HEK293 (cell line): ENCODE results near the gene DCAF6.

Experiments used
- CTCF ChIA-PET: fragments of 350-600 bp; formaldehyde crosslinking; extraction: SDS; loops from one replicate; lab custom pipeline; 2021; ENCODE audit warnings: antibody characterized with exemption; lab: Yijun Ruan, JAX
- POLR2A ChIA-PET: fragments of 300-600 bp; formaldehyde crosslinking; extraction: SDS; loops from one replicate; lab custom pipeline; 2020; ENCODE audit warnings: antibody characterized with exemption, inconsistent platforms; lab: Yijun Ruan, JAX
- H3K27ac ChIP-seq: fragments of 200-500 bp; sonication (Bioruptor generic); 2 replicates; pipeline ENCODE4 v1.5.1; 2014; ENCODE audit warnings: low read depth, low read length, control low read depth, inconsistent platforms; ENCODE audit errors: extremely low read depth
- H3K36me3 ChIP-seq, 2 experiments: fragments of 200-500 bp in 1 of 2; sonication (Bioruptor generic) in 1 of 2; 1 replicate in 1 of 2; 2 replicates in 1 of 2; pipeline ENCODE4 v1.5.1; 2014 to 2017; ENCODE audit warnings: inconsistent platforms in 2 of 2, low read length in 2 of 2; ENCODE audit not compliant: control insufficient read depth in 2 of 2, insufficient read depth in 1 of 2
- H3K4me1 ChIP-seq: fragments of 200-500 bp; sonication (Bioruptor generic); 2 replicates; pipeline ENCODE4 v1.5.1; 2014; ENCODE audit warnings: mild to moderate bottlenecking, low read length, inconsistent platforms; ENCODE audit not compliant: control insufficient read depth, insufficient read depth
- H3K4me3 ChIP-seq: 2 replicates; pipeline ENCODE4 v1.5.1; 2011; ENCODE audit warnings: low read depth, mild to moderate bottlenecking, control low read depth, low read length, moderate library complexity
- H3K9me3 ChIP-seq: fragments of 200-500 bp; sonication (Bioruptor generic); 2 replicates; pipeline ENCODE4 v1.5.1; 2014; ENCODE audit warnings: low read depth, low read length, inconsistent platforms; ENCODE audit not compliant: control insufficient read depth, insufficient read depth
- BCL11B ChIP-seq: fragments of 450-650 bp; formaldehyde crosslinking; IDR thresholded peaks from 2 replicates; pipeline ENCODE4 v1.5.1; 2016; ENCODE audit warnings: low read depth, missing biosample characterization, missing genetic modification characterization
- FEZF1 ChIP-seq: fragments of 450-650 bp; formaldehyde crosslinking; IDR thresholded peaks from 2 replicates; pipeline ENCODE4 v1.5.1; 2016; ENCODE audit warnings: missing biosample characterization, missing genetic modification characterization
- HOXD13 ChIP-seq: sonication (generic); formaldehyde crosslinking; IDR thresholded peaks from 2 replicates; pipeline ENCODE4 v1.8.0; 2022; ENCODE audit warnings: missing genetic modification reagents, borderline replicate concordance
- PRDM1 ChIP-seq: fragments of 450-650 bp; formaldehyde crosslinking; IDR thresholded peaks from 2 replicates; pipeline ENCODE4; 2016; ENCODE audit warnings: missing biosample characterization, missing genetic modification characterization
- SP7 ChIP-seq: fragments of 450-650 bp; formaldehyde crosslinking; IDR thresholded peaks from 2 replicates; pipeline ENCODE4 v1.5.1; 2016; ENCODE audit warnings: missing biosample characterization, missing genetic modification characterization
- ZNF140 ChIP-seq: fragments of 450-650 bp; formaldehyde crosslinking; IDR thresholded peaks from 2 replicates; pipeline ENCODE4 v1.5.1; 2016; ENCODE audit warnings: missing biosample characterization, missing genetic modification characterization
- ZNF211 ChIP-seq: fragments of 450-650 bp; formaldehyde crosslinking; IDR thresholded peaks from 2 replicates; pipeline ENCODE4 v1.5.1; 2016; ENCODE audit warnings: low read depth, missing biosample characterization, missing genetic modification characterization
- ZNF26 ChIP-seq: fragments of 450-650 bp; formaldehyde crosslinking; IDR thresholded peaks from 2 replicates; pipeline ENCODE4 v1.5.1; 2016; ENCODE audit warnings: missing biosample characterization, missing genetic modification characterization
- ZNF280C ChIP-seq: fragments of 450-650 bp; formaldehyde crosslinking; IDR thresholded peaks from 2 replicates; pipeline ENCODE4 v1.5.1; 2016; ENCODE audit warnings: missing biosample characterization, missing genetic modification characterization
- ZNF366 ChIP-seq: fragments of 450-650 bp; formaldehyde crosslinking; conservative IDR thresholded peaks from 2 replicates; pipeline ENCODE4 v1.5.1; 2016; ENCODE audit warnings: missing biosample characterization, missing genetic modification characterization
- ZNF391 ChIP-seq: fragments of 450-650 bp; formaldehyde crosslinking; IDR thresholded peaks from 2 replicates; pipeline ENCODE4 v1.5.1; 2016; ENCODE audit warnings: low read depth, missing biosample characterization, missing genetic modification characterization, borderline replicate concordance
- ZNF510 ChIP-seq: fragments of 450-650 bp; formaldehyde crosslinking; IDR thresholded peaks from 2 replicates; pipeline ENCODE4 v1.5.1; 2018; ENCODE audit warnings: mild to moderate bottlenecking, missing genetic modification characterization, missing biosample characterization; ENCODE audit not compliant: insufficient replicate concordance
- ZNF514 ChIP-seq: fragments of 450-650 bp; formaldehyde crosslinking; IDR thresholded peaks from 2 replicates; pipeline ENCODE4 v1.5.1; 2016; ENCODE audit warnings: missing biosample characterization, missing genetic modification characterization
- ZNF596 ChIP-seq: fragments of 450-650 bp; IDR thresholded peaks from 2 replicates; pipeline ENCODE4 v1.5.0; 2018; ENCODE audit warnings: missing biosample characterization, mild to moderate bottlenecking, missing genetic modification characterization, moderate library complexity
- ZNF629 ChIP-seq: fragments of 450-650 bp; formaldehyde crosslinking; IDR thresholded peaks from 2 replicates; pipeline ENCODE4 v1.5.1; 2017; ENCODE audit warnings: missing biosample characterization, missing genetic modification characterization
- ZNF645 ChIP-seq: fragments of 450-650 bp; formaldehyde crosslinking; IDR thresholded peaks from 2 replicates; pipeline ENCODE4; 2016; ENCODE audit warnings: missing biosample characterization, missing genetic modification characterization
- ZNF747 ChIP-seq: fragments of 450-650 bp; formaldehyde crosslinking; IDR thresholded peaks from 2 replicates; pipeline ENCODE4 v1.5.1; 2016; ENCODE audit warnings: missing biosample characterization, missing genetic modification characterization
- ZNF791 ChIP-seq: fragments of 450-650 bp; formaldehyde crosslinking; IDR thresholded peaks from 2 replicates; pipeline ENCODE4 v1.5.1; 2016; ENCODE audit warnings: missing biosample characterization, missing genetic modification characterization
- ZSCAN30 ChIP-seq: fragments of 450-650 bp; IDR thresholded peaks from 2 replicates; pipeline ENCODE4 v1.5.1; 2018; ENCODE audit warnings: missing biosample characterization, mild to moderate bottlenecking, missing genetic modification characterization, moderate library complexity
- TF ChIP-seq, protein P1 (sequence below): fragments of 450-650 bp; formaldehyde crosslinking; IDR thresholded peaks from 2 replicates; pipeline ENCODE4 v1.5.1; 2016; ENCODE audit warnings: missing biosample characterization, missing genetic modification characterization, low read depth
- TF ChIP-seq, protein P2 (sequence below): fragments of 450-650 bp; formaldehyde crosslinking; IDR thresholded peaks from 2 replicates; pipeline ENCODE4 v1.5.1; 2017; ENCODE audit warnings: missing biosample characterization, missing genetic modification characterization
- TF ChIP-seq, protein P3 (sequence below): fragments of 450-650 bp; formaldehyde crosslinking; IDR thresholded peaks from 2 replicates; pipeline ENCODE4 v1.5.1; 2016; ENCODE audit warnings: missing biosample characterization, missing genetic modification characterization

Gene DCAF6

DNA sequence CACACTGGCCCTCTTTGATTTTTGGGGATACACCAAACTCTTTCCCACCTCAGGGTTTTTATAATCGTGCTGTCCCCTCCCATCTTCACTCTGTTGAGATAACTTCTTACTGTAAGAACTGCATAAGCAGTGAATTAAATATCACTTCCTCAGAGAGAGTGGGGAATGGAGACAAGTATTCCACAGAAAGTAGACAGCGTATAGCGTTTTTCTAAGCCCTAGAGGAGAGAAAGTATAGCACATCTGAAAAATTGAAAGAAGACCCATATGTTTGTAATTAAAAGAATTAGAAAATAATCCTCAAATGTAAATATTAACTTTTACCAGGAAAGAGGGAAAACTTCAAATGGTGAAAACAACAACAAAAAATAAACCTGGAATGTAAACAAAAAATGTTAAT, 132.9 kb downstream of the DCAF6 start (continued):
- TF ChIP-seq ZNF211 = no peak
- TF ChIP-seq ZNF391 = no peak
- TF ChIP-seq HOXD13 (CRISPR knock-in tag) = no peak
- no peak for TF ChIP-seq ZSCAN30 (tag by site-specific recombination)
- TF ChIP-seq ZNF514 (tag by site-specific recombination) = no peak
- TF ChIP-seq, protein P1, sequence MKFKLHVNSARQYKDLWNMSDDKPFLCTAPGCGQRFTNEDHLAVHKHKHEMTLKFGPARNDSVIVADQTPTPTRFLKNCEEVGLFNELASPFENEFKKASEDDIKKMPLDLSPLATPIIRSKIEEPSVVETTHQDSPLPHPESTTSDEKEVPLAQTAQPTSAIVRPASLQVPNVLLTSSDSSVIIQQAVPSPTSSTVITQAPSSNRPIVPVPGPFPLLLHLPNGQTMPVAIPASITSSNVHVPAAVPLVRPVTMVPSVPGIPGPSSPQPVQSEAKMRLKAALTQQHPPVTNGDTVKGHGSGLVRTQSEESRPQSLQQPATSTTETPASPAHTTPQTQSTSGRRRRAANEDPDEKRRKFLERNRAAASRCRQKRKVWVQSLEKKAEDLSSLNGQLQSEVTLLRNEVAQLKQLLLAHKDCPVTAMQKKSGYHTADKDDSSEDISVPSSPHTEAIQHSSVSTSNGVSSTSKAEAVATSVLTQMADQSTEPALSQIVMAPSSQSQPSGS (tag by site-specific recombination) = no peak
- no peak for TF ChIP-seq ZNF596 (tag by site-specific recombination)
- no peak for TF ChIP-seq ZNF366 (tag by site-specific recombination)

GRCh38 chr1:168079761-168080160, 143.3 kb downstream of the DCAF6 start:
- Histone ChIP-seq H3K4me3 (no peak overlapping the region), H3K4me1 (no peaks in the 10 kb centered on the region), H3K36me3 (peaks cover 8 to 45% of the 10 kb centered on the region in 2 experiments; a peak in 2 of 3 replicates), H3K27ac (no peak overlapping the region), H3K9me3 (no peaks in the 10 kb centered on the region)
- TF ChIP-seq PRDM1 (tag by site-specific recombination) (peak; percentile 35; the same call in 1 of the 2 replicates), BCL11B (tag by site-specific recombination) (no peak)
- ChIA-PET POLR2A (no interaction called here), CTCF (interaction anchor here (0.7 to 0.9 kb wide), 3 partner anchors 10 to 192 kb away, joined by 3 to 5 read pairs (median 3); no protein-coding TSS in a partner anchor)

- Histone ChIP-seq H3K4me1 (no peaks in the 10 kb centered on the region), H3K4me3 (no peak overlapping the region), H3K36me3 (peaks cover 0 to 44% of the 10 kb centered on the region in 2 experiments; a peak in 1 of 3 replicates), H3K9me3 (no peaks in the 10 kb centered on the region), H3K27ac (no peak overlapping the region)
- POLR2A ChIA-PET = interaction anchor here (0.8 to 1.6 kb wide), 4 partner anchors 54 to 365 kb away, joined by 3 to 22 read pairs (median 5); partner anchors contain the start of genes DCAF6 and MPC2
- CTCF ChIA-PET = interaction anchor here (0.6 to 4.2 kb wide), 41 partner anchors 10 to 517 kb away, joined by 3 to 55 read pairs (median 5); partner anchors contain the start of genes ADCY10 and MPC2
- TF ChIP-seq ZNF645 (tag by site-specific recombination) = no peak
- no peak for TF ChIP-seq ZNF510 (tag by site-specific recombination)
- no peak for TF ChIP-seq ZNF280C (tag by site-specific recombination)
- TF ChIP-seq ZNF747 (tag by site-specific recombination) = no peak
- TF ChIP-seq ZNF140 (tag by site-specific recombination) = no peak
- TF ChIP-seq, protein P2, sequence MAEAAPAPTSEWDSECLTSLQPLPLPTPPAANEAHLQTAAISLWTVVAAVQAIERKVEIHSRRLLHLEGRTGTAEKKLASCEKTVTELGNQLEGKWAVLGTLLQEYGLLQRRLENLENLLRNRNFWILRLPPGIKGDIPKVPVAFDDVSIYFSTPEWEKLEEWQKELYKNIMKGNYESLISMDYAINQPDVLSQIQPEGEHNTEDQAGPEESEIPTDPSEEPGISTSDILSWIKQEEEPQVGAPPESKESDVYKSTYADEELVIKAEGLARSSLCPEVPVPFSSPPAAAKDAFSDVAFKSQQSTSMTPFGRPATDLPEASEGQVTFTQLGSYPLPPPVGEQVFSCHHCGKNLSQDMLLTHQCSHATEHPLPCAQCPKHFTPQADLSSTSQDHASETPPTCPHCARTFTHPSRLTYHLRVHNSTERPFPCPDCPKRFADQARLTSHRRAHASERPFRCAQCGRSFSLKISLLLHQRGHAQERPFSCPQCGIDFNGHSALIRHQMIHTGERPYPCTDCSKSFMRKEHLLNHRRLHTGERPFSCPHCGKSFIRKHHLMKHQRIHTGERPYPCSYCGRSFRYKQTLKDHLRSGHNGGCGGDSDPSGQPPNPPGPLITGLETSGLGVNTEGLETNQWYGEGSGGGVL (tag by site-specific recombination) = no peak
- no peak for TF ChIP-seq SP7 (tag by site-specific recombination)
- TF ChIP-seq ZNF629 (tag by site-specific recombination) = no peak
- TF ChIP-seq ZNF26 (tag by site-specific recombination) = no peak
- no peak for TF ChIP-seq FEZF1 (tag by site-specific recombination)
- TF ChIP-seq, protein P3, sequence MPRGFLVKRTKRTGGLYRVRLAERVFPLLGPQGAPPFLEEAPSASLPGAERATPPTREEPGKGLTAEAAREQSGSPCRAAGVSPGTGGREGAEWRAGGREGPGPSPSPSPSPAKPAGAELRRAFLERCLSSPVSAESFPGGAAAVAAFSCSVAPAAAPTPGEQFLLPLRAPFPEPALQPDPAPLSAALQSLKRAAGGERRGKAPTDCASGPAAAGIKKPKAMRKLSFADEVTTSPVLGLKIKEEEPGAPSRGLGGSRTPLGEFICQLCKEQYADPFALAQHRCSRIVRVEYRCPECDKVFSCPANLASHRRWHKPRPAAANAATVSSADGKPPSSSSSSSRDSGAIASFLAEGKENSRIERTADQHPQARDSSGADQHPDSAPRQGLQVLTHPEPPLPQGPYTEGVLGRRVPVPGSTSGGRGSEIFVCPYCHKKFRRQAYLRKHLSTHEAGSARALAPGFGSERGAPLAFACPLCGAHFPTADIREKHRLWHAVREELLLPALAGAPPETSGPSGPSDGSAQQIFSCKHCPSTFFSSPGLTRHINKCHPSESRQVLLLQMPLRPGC (tag by site-specific recombination) = no peak
- no peak for TF ChIP-seq ZNF791 (tag by site-specific recombination)
Observed at GRCh38 chr1:168081373-168082007, 145.0 kb downstream of the DCAF6 start.
